GM12892 (cell line): ENCODE measurements around the gene ST6GALNAC4.

Source experiments
- POLR2A ChIP-seq: IDR thresholded peaks from 2 replicates; pipeline ENCODE4 v1.6.1; 2011; ENCODE audit warnings: low read depth, low read length, control low read depth
- POLR2AphosphoS5 ChIP-seq: IDR thresholded peaks from 2 replicates; pipeline ENCODE4 v1.6.1; 2011; ENCODE audit warnings: low read depth, low read length, control low read depth
- TAF1 ChIP-seq: IDR thresholded peaks from 2 replicates; pipeline ENCODE4 v1.6.1; 2011; ENCODE audit warnings: low read depth, mild to moderate bottlenecking, control low read depth, low read length, borderline replicate concordance

- no peak for TF ChIP-seq POLR2A
- TF ChIP-seq TAF1: no peak
- no peak for TF ChIP-seq POLR2AphosphoS5
Observed at GRCh38 chr9:127878001-127878651, 38.7 kb downstream of the ST6GALNAC4 start.
